Measurements from ENCODE around the gene GPHA2.

DNA sequence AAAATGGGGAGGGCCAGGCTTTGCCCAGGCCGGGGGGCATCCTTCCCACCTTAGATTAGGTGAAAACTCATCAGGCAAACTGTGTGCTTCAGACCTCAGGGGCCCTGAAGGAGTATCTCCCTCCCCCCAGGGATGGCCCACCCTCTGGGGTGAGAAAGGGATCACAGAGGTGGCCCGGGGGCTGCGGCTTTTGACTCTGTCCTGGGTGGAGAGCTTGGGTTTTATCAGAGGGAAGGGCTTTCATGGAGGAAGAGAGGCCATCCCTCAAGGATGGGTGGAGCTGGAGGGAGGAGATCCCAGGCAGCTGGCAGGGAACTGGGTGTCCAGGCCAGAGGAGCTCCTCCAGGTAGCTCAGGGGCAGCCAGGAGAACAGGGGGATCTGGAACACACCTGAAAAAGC is 14.3 kb downstream of the GPHA2 start:
- no peak for TF ChIP-seq POLR2AphosphoS5 (IDR thresholded peaks at IDR 0.05)
- TF ChIP-seq, protein P1, sequence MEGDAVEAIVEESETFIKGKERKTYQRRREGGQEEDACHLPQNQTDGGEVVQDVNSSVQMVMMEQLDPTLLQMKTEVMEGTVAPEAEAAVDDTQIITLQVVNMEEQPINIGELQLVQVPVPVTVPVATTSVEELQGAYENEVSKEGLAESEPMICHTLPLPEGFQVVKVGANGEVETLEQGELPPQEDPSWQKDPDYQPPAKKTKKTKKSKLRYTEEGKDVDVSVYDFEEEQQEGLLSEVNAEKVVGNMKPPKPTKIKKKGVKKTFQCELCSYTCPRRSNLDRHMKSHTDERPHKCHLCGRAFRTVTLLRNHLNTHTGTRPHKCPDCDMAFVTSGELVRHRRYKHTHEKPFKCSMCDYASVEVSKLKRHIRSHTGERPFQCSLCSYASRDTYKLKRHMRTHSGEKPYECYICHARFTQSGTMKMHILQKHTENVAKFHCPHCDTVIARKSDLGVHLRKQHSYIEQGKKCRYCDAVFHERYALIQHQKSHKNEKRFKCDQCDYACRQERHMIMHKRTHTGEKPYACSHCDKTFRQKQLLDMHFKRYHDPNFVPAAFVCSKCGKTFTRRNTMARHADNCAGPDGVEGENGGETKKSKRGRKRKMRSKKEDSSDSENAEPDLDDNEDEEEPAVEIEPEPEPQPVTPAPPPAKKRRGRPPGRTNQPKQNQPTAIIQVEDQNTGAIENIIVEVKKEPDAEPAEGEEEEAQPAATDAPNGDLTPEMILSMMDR (IDR thresholded peaks at IDR 0.05): no peak

Data from stomach (tissue), 4 donors.